DLD1 (cell line): ENCODE measurements around the gene HYLS1.

Experiments used
- in situ Hi-C: cut with HindIII; loops from 2 replicates; pipeline ENCODE4 v1.10.0; 2017; ENCODE audit warnings: low sequenced_read_pairs

Gene HYLS1

GRCh38 chr11:125931668-125932067, 44.2 kb downstream of the HYLS1 start:
- in situ Hi-C loops = loop anchor here (25.0 kb wide), 2 partner anchors 156 to 306 kb away; no protein-coding TSS in a partner anchor

GRCh38 chr11:125932301-125932700, 44.8 kb downstream of the HYLS1 start:
- in situ Hi-C loops = loop anchor here (25.0 kb wide), 2 partner anchors 155 to 305 kb away; no protein-coding TSS in a partner anchor

- in situ Hi-C loops = loop anchor here (25.0 kb wide), 2 partner anchors 154 to 304 kb away; no protein-coding TSS in a partner anchor
Measured at GRCh38 chr11:125933030-125933813, 45.8 kb downstream of the HYLS1 start.

- in situ Hi-C loops = loop anchor here (25.0 kb wide), 2 partner anchors 153 to 303 kb away; no protein-coding TSS in a partner anchor
Measured at GRCh38 chr11:125934473-125934872, 47.0 kb downstream of the HYLS1 start.

- in situ Hi-C loops = loop anchor here (25.0 kb wide), 2 partner anchors 152 to 302 kb away; no protein-coding TSS in a partner anchor
Measured at GRCh38 chr11:125935056-125935455, 47.6 kb downstream of the HYLS1 start.

- in situ Hi-C loops = loop anchor here (25.0 kb wide), 2 partner anchors 152 to 302 kb away; no protein-coding TSS in a partner anchor
Measured at GRCh38 chr11:125935618-125936199, 48.2 kb downstream of the HYLS1 start.

- in situ Hi-C loops = loop anchor here (25.0 kb wide), 2 partner anchors 149 to 299 kb away; no protein-coding TSS in a partner anchor
Measured at GRCh38 chr11:125938418-125938817, 51.0 kb downstream of the HYLS1 start.

GRCh38 chr11:125939081-125939521, 51.6 kb downstream of the HYLS1 start:
- in situ Hi-C loops = loop anchor here (25.0 kb wide), 2 partner anchors 148 to 298 kb away; no protein-coding TSS in a partner anchor

- in situ Hi-C loops = loop anchor here (25.0 kb wide), 2 partner anchors 147 to 297 kb away; no protein-coding TSS in a partner anchor
Measured at GRCh38 chr11:125940145-125940544, 52.7 kb downstream of the HYLS1 start.

- in situ Hi-C loops = loop anchor here (25.0 kb wide), 2 partner anchors 146 to 296 kb away; no protein-coding TSS in a partner anchor
Measured at GRCh38 chr11:125941267-125941618, 53.8 kb downstream of the HYLS1 start.

GRCh38 chr11:125941619-125942611, 54.4 kb downstream of the HYLS1 start:
- in situ Hi-C loops = loop anchor here (25.0 kb wide), 2 partner anchors 145 to 295 kb away; no protein-coding TSS in a partner anchor

GRCh38 chr11:125942771-125943428, 55.4 kb downstream of the HYLS1 start:
- in situ Hi-C loops = loop anchor here (25.0 kb wide), 2 partner anchors 144 to 294 kb away; no protein-coding TSS in a partner anchor

- in situ Hi-C loops = loop anchor here (25.0 kb wide), 2 partner anchors 143 to 293 kb away; no protein-coding TSS in a partner anchor
Measured at GRCh38 chr11:125943661-125944349, 56.3 kb downstream of the HYLS1 start.

GRCh38 chr11:125944350-125945010, 57.0 kb downstream of the HYLS1 start:
- in situ Hi-C loops = loop anchor here (25.0 kb wide), 2 partner anchors 143 to 293 kb away; no protein-coding TSS in a partner anchor

- in situ Hi-C loops = loop anchor here (25.0 kb wide), 2 partner anchors 142 to 292 kb away; no protein-coding TSS in a partner anchor
Measured at GRCh38 chr11:125945011-125945796, 57.7 kb downstream of the HYLS1 start.

- in situ Hi-C loops = loop anchor here (25.0 kb wide), 2 partner anchors 141 to 291 kb away; no protein-coding TSS in a partner anchor
Measured at GRCh38 chr11:125945797-125946520, 58.5 kb downstream of the HYLS1 start, which contains the start of gene VSIG10L2. Gene VSIG10L2 (plus strand): TSS chr11:125946044. CDS start chr11:125946056, 12 bp downstream.
